NCI-H82 treated with DMSO at 0.1 percent for 48 hours (cell line): ENCODE results near the gene SOX5.
A peak's percentile ranks its signal among the peaks of the same experiment; 100 is the strongest.

Experiments
- DNase-seq: peaks from one replicate; lab custom pipeline; 2025; ENCODE audit not compliant: unreplicated experiment; lab: John Stamatoyannopoulos, UW

The SOX5 gene

GRCh38 chr12:23949348-23950209, at the start of gene SOX5:
Gene SOX5, minus strand, starts transcription at chr12:23949670. Its CDS starts 69 bp downstream, at chr12:23949601.
- DNase-seq = peak; percentile 75

DNA sequence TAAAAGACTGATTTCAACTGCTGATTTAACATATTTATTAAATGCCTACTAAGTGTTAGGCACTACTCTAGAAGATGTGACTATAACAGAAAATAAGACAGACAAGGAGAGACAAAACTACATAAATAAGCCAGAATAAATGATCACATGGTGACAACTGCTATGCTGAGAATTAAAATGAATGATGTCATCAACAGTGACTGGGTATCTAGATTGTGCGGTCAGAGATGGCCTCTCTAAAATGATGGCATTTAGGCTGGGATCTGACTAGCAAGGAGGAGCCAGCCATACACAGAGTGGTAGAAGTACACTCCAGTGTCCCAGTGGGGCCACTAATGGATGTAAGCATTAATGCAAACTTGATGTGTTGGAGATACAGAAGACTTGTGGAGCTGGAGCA, 37.6 kb upstream of the SOX5 start:
- no peak for DNase-seq

DNA sequence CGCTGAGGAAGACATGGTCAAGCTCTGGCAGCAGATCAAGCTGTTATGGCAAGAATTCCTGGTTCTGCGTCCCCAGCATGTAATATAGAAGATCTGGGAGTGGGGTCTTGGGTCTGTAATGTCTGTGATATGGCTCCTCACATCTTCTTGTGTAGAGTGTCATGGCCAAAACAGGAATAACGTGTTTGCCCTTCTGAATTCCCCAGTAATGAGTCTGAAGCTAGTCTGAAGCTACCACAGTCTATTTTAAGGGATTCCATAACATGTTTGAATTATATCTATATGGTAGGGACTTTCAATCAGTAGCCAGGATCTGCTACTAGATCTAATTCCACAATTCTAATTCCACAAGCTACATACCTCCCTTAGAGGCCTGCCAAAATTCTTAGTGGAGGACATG, 31.4 kb upstream of the SOX5 start:
- DNase-seq = no peak

DNA sequence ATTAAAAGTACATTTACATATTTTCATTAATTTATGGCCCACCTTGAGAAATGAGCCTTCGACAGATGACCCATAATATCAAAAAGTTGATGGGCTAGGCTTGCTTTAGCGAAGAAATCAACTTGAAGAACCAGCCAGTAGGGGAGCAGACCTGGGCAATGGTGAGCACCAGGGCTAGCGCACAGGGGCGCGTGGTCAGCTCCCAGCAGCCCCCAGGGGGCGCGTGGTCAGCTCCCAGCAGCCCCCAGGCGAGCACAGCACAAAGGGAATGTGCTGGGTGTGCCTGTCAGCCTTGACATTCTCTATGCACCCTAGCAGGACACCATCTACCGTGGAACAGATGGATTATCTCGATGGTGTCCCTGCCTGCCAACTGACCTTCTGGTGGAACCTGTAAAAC, 15.3 kb upstream of the SOX5 start:
- no peak for DNase-seq

DNA sequence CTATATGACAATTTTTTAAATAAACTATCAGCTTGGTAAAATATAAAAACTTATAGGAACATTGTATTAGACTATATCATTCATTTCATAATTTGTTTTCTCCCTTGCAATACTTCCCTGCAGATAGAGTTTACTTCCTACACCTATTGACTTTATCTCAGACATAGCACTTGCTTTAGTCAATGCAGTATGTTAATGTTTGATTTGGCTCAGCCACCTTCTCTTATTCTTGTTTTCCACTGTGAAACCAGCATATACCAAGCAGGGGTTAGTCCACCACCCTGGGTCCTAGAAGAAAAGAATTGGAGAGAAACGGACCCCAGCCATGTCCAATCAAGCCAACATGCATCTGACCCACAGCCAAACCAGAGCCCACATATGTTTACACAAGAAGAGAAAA, 10.4 kb upstream of the SOX5 start:
- DNase-seq = no peak

GRCh38 chr12:23954332-23954731, 4.9 kb upstream of the SOX5 start:
- no peak for DNase-seq

DNA sequence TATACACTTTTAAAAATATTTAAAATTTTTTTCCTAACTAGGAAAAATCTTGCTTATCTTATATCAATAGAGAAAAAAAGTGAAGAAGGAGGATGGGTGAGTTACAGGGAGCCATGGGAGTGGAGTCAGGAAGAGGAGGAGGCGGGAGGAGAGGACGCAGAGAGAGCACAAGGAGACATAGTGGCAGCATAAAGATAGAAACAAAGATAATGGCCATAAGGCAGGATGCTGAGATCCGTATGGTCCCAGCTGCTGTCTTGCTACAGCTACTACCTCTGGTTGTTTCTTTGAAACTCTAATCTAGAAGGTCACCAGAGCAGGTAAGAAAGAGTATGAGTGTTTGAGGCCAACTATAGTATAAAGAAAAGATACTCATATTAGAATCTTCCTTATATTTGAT, 2.6 kb upstream of the SOX5 start:
- DNase-seq = no peak

GRCh38 chr12:23950775-23951451, 1.4 kb upstream of the SOX5 start:
- peak; percentile 20 for DNase-seq

DNA sequence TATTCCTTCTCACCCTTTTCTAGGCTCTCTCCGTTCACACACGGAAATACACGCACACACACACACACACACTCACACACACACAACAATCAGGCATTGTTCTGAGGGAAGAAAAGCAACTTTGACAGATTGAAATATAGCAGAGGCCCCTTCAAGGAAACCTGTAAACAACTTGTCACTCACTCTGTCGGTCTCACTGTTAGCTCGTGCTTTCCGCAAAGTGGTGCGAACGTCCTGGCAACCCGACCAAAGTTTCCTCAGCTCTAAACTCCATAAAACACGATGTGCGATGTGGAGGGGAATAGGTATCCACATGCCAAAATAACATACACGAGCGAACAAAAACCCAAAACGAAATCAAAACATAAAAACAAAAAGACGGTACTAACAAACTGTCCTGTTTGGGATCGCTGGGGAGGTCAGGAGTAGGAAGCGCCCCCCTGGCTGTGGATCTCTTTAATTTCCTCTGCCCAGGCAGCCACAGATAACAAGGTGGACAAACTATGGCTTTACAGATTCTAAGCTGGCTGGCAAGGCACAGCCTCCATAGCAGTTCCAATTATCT, 822 bp upstream of the SOX5 start:
- DNase-seq = no peak

DNA sequence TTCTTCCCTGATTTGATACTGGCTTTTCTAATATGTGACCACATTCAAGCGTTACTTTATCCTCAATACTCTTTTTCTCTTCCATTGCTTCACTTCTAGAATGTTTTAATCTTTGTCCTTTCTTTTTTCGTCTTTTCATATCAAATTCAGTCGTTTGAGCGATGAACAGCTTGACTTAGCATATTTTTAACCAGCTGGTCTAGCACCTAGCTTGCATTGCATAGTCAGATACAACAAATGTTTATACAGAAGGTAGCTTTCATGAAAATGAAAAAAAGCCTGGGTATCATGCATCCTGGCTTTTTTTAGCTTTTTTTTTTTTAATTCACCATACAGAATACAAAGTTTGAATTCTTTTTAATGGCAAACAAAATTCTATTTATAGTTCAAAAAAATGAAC, 1.2 kb downstream of the SOX5 start:
- DNase-seq = no peak

- DNase-seq = no peak
Observed at GRCh38 chr12:23947395-23947794, 2.1 kb downstream of the SOX5 start.

DNA sequence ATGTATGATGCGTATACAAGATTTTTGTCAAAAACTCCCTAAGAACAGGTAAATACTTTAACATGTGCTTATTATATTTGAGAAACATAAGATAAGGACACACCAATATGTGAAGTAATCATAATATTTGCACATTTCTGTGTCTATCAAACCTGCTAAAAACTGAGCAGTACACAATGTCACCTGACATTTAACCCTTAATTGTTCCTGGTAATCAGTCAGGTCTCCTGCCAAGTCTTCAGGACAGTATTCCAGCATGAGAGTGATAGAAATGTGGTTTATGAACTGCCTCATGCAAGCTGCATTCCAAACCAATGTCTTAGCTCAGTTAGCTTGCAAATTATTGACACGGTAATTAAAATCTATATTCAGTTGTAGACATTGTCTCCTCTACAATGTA, 4.2 kb downstream of the SOX5 start:
- DNase-seq = no peak

- DNase-seq = no peak
Observed at GRCh38 chr12:23944067-23944466, 5.4 kb downstream of the SOX5 start.

DNA sequence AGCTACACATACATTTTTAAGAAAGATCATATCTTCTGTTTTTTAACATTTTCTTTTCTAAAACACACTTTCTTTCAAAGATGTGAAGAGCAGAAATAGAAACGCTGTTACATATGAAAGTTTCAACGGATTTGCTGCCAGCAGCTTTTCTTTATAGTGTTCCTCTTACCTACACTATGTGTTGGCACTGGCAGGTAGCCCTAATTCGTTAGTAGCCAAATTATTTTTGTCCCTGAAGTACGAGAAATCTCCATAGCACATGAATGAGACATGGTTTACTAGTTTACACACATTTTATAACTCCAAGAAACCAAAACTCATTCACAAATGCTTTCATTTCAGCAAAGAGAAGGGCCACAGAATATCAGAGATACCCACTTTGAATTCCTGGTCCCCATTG, 6.6 kb downstream of the SOX5 start:
- no peak for DNase-seq

DNA sequence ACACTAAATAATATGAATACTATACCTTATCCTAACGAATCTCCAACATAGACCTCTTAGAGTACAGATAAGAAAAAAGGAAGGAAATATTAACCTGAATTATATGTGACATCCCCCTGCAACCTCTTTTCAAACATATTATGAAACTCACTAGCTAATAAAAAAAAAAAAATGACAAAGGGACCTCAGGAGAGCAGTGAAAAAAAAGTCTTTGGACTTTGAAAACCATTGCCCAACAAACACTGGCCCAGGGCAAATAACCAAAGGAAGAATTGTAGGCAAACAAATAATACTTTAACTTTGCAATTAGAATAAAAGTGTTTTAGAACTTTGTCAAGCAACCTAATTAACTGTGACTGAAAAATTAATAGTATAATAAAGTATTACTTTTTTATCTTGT, 7.7 kb downstream of the SOX5 start:
- DNase-seq = no peak

GRCh38 chr12:23938422-23938821, 11.0 kb downstream of the SOX5 start:
- no peak for DNase-seq

GRCh38 chr12:23931176-23931575, 18.3 kb downstream of the SOX5 start:
- DNase-seq = no peak

DNA sequence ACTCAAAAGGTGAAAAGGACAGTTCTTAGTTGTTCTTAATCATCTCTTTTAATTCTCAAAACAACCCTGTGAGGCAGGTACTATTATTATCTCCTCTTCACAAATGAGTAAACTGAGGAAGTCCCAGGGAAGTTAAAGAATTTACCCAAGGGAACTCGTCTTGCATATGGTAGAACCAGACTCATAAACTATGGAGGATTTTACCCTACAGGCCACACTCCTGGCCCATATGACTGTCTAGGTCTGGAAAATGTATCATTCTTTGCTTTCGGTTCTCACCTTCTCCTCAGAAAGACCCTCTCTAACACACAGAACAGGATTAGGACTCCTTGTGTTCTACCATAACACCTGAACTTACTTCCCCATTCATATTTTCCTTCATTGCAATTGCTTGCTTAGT, 18.9 kb downstream of the SOX5 start:
- DNase-seq = no peak

DNA sequence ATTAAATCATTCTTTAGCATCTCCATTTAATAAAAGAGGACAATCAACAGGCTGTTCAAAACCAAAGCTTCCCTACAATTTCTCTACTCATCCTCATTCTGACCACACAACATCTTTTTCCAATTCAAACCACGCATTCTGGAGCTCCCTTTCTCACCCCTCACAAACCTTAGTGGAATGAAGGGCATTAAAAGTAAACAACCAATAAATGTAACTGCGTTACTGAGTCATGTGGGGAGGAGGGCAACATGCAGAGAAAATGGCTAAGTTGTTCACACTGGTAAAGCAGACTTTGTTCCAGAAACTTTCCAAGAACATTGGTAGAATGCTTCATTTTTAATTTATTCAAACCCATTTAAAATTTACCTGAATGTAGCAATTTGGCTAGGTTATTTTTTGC, 19.6 kb downstream of the SOX5 start:
- no peak for DNase-seq

DNA sequence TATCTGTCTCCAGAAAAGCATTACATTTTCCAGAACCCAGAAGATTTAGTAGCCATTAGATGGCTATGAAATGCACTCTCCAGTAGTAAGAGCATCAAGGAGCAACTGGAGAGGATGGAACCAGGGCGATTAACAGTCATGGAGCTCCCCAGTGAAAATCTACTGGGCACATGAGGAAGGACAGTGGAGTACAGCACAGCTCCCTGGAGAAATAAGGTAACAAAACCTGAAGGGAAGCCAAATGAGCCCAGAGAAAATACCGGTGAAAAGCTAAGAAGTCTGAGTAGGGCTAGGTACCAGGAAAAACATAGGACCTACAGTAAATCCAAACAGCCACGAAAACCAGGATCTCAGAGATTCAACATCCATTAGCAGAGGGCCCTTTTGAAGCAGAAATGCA, 21.6 kb downstream of the SOX5 start:
- DNase-seq = no peak

DNA sequence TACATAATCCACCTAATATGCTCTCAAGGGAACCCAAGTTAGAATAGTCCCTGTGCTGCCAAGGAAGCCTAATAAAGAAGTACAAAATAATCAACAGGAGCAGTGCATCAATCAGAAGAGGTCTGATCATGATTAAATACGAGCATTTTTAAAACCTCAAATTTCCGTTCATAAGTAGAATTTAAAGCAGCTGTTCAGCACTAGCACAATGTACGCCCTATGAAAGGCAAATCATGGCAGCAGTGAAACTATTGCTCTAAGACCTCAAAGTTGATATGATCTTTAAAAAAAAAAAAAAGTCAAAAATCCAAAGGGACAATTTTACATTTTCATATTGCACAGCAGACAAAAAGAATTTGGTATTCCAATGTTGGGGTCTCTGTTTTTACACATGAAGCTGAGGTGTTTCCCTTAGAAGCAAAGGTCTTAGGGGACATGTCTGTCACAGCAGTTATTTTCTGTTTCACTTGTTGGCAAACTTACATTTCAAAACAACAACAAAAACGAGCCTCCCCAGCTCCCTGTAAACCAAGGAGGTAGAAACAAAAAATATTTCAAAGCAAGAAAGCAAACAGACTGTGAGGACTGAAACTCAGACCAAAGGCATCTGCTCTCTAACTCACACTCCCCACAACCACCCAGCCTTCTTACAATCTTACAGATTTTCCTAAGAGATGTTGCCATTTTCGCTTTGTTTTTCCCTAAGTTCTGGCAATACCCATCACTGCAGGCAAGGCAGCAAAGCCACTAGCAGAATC, 28.2 kb downstream of the SOX5 start:
- no peak for DNase-seq

DNA sequence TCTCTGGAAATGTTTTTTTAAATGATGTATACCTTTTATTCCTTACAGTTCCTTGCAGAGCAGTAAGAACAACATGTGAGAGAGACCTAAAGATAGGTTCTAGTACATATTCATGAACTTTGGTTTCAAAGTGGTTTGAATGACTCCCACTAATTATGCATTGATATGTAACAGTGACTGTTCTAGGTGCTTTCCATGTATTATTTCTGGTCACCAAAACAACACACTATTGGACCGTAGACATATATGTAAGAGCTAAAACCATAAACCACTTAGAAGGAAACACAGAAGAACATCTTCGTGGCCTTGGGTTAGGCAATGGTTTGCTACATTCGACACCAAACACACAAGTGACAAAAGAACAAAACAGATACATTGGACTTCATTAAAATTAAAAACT, 37.9 kb downstream of the SOX5 start:
- no peak for DNase-seq
